H1 (cell line): Measurements from ENCODE around the gene DOP1A. TPM values are rescaled to one million over a fixed set of nuclear protein-coding genes. Genes with fewer than 3 reads are reported as not detected.

ENCODE experiments used
- CTCF ChIA-PET: fragments of 300-600 bp; sonication (Branson Sonifier 250); formaldehyde crosslinking; loops from one replicate; lab custom pipeline; 2021; ENCODE audit not compliant: partially characterized antibody; lab: Charles Lee
- POLR2A ChIA-PET: fragments of 300-600 bp; sonication (Branson Sonifier 250); formaldehyde crosslinking; loops from one replicate; lab custom pipeline; 2021; ENCODE audit warnings: inconsistent platforms; ENCODE audit not compliant: partially characterized antibody; lab: Charles Lee
- DNase-seq, 2 experiments: peaks; one replicate each; pipeline versions ENCODE4 v3.0.0 to v3.0.0-alpha.2; 2010 to 2022; ENCODE audit warnings: low spot score in 2 of 2, low read depth in 1 of 2, mixed read lengths in 1 of 2
- FAIRE-seq: peaks from 2 replicates; lab custom pipeline; 2011; peaks lifted over from hg19 to GRCh38; lab: Jason Lieb, UNC
- H2AFZ ChIP-seq: 2 replicates; pipeline ENCODE4 v1.8.1; 2012; ENCODE audit warnings: low read length, inconsistent platforms
- H2AK5ac ChIP-seq: 2 replicates; pipeline ENCODE4 v1.6.1; 2013; ENCODE audit warnings: low read depth, low read length
- H2BK120ac ChIP-seq: replicated peaks from 2 replicates; pipeline ENCODE3; 2013; ENCODE audit warnings: low read depth, low read length, inconsistent platforms
- H2BK12ac ChIP-seq: 2 replicates; pipeline ENCODE4 v1.6.1; 2013; ENCODE audit warnings: low read depth, low read length
- H2BK15ac ChIP-seq: 2 replicates; pipeline ENCODE4 v1.6.1; 2013; ENCODE audit warnings: low read length
- H2BK20ac ChIP-seq: 2 replicates; pipeline ENCODE4 v1.6.1; 2013; ENCODE audit warnings: low read length
- H2BK5ac ChIP-seq: 2 replicates; pipeline ENCODE4 v1.6.1; 2013; ENCODE audit warnings: low read depth, low read length
- H3K14ac ChIP-seq: 2 replicates; pipeline ENCODE4 v1.6.1; 2013; ENCODE audit warnings: inconsistent platforms; ENCODE audit not compliant: insufficient read length
- H3K18ac ChIP-seq: 2 replicates; pipeline ENCODE4 v1.6.1; 2013; ENCODE audit warnings: low read length; ENCODE audit errors: extremely low read depth
- H3K23ac ChIP-seq: 2 replicates; pipeline ENCODE4 v1.6.1; 2013; ENCODE audit warnings: inconsistent platforms; ENCODE audit not compliant: insufficient read length
- H3K23me2 ChIP-seq: 2 replicates; pipeline ENCODE4 v1.6.1; 2013; ENCODE audit warnings: low read depth, low read length
- H3K27ac ChIP-seq: 2 replicates; pipeline ENCODE4 v1.6.1; 2011; ENCODE audit warnings: low read depth, low read length, inconsistent platforms
- H3K27me3 ChIP-seq, 4 experiments: replicated peaks in 1 of 4; 1 replicate in 1 of 4; 2 replicates in 3 of 4; pipeline versions ENCODE4 v1.6.1 to v1.8.1; 2011 to 2013; ENCODE audit warnings: low read length in 3 of 4, mild to moderate bottlenecking in 3 of 4, inconsistent platforms in 2 of 4, mixed read lengths in 2 of 4, moderate library complexity in 1 of 4; ENCODE audit not compliant: control insufficient read depth in 3 of 4, insufficient read depth in 3 of 4; ENCODE audit errors: extremely low read depth in 1 of 4
- H3K36me3 ChIP-seq, 4 experiments: 2 replicates each; pipeline versions ENCODE4 v1.6.1 to v1.8.1; 2011 to 2013; ENCODE audit warnings: mild to moderate bottlenecking in 4 of 4, low read length in 3 of 4, moderate library complexity in 2 of 4, control low read depth in 1 of 4, inconsistent platforms in 1 of 4; ENCODE audit not compliant: insufficient read depth in 4 of 4, control insufficient read depth in 2 of 4
- H3K4ac ChIP-seq: replicated peaks from 2 replicates; pipeline ENCODE3; 2013; ENCODE audit warnings: low read length, low read depth, mixed read lengths, inconsistent platforms; ENCODE audit not compliant: insufficient read length
- H3K4me1 ChIP-seq, 4 experiments: replicated peaks in 1 of 4; 1 replicate in 1 of 4; 2 replicates in 3 of 4; pipeline versions ENCODE4 v1.6.1 to v1.8.1; 2011 to 2013; ENCODE audit warnings: low read length in 3 of 4, inconsistent platforms in 2 of 4, mixed read lengths in 1 of 4; ENCODE audit not compliant: insufficient read depth in 4 of 4, control insufficient read depth in 3 of 4
- H3K4me2 ChIP-seq, 2 experiments: 2 replicates each; pipeline versions ENCODE4 v1.6.1 to v1.8.1; 2011 to 2013; ENCODE audit warnings: low read depth in 2 of 2, low read length in 2 of 2, control low read depth in 1 of 2, inconsistent platforms in 1 of 2, mild to moderate bottlenecking in 1 of 2; ENCODE audit not compliant: insufficient read depth in 1 of 2
- H3K4me3 ChIP-seq, 4 experiments: fragments of 200-600, 300-600 bp in 1 of 4; sonication (generic), shearing (Covaris generic), sonication (Bioruptor Twin) in 1 of 4; 2 replicates each; pipeline versions ENCODE4 v1.5.1 to v1.8.1; 2011 to 2016; ENCODE audit warnings: low read length in 4 of 4, low read depth in 3 of 4, control low read depth in 2 of 4, inconsistent platforms in 2 of 4, mild to moderate bottlenecking in 2 of 4, mixed read lengths in 1 of 4, moderate library complexity in 1 of 4; ENCODE audit not compliant: insufficient read depth in 2 of 4; ENCODE audit errors: extremely low read depth in 1 of 4
- H3K56ac ChIP-seq: replicated peaks from 2 replicates; pipeline ENCODE3; 2013; ENCODE audit warnings: low read depth, mild to moderate bottlenecking, mixed read lengths, low read length, inconsistent platforms; ENCODE audit not compliant: insufficient read length
- H3K79me1 ChIP-seq: 2 replicates; pipeline ENCODE4 v1.6.1; 2013; ENCODE audit warnings: low read depth, low read length, control low read depth
- H3K79me2 ChIP-seq, 2 experiments: 2 replicates each; pipeline versions ENCODE4 v1.6.1 to v1.8.1; 2012 to 2013; ENCODE audit warnings: low read length in 2 of 2, mild to moderate bottlenecking in 2 of 2, inconsistent platforms in 1 of 2; ENCODE audit not compliant: insufficient read depth in 2 of 2, control insufficient read depth in 1 of 2
- H3K9ac ChIP-seq, 4 experiments: replicated peaks in 1 of 4; 1 replicate in 1 of 4; 2 replicates in 3 of 4; pipeline versions ENCODE4 v1.6.1 to v1.8.1; 2011 to 2013; ENCODE audit warnings: low read depth in 3 of 4, low read length in 3 of 4, control low read depth in 2 of 4, mild to moderate bottlenecking in 2 of 4, moderate library complexity in 2 of 4, inconsistent platforms in 1 of 4; ENCODE audit errors: extremely low read depth in 1 of 4
- H3K9me3 ChIP-seq, 2 experiments: 2 replicates each; pipeline versions ENCODE4 v1.6.1 to v1.8.1; 2012 to 2013; ENCODE audit warnings: mild to moderate bottlenecking in 2 of 2, moderate library complexity in 2 of 2, control low read depth in 1 of 2, inconsistent platforms in 1 of 2, low read depth in 1 of 2, low read length in 1 of 2, mixed read lengths in 1 of 2; ENCODE audit not compliant: insufficient read depth in 2 of 2
- H4K20me1 ChIP-seq, 2 experiments: replicated peaks in 1 of 2; 2 replicates each; pipeline versions ENCODE3 to v1.8.1; 2011 to 2013; ENCODE audit warnings: inconsistent platforms in 2 of 2, low read length in 2 of 2, mild to moderate bottlenecking in 1 of 2; ENCODE audit not compliant: insufficient read depth in 2 of 2, control insufficient read depth in 1 of 2
- H4K5ac ChIP-seq: 2 replicates; pipeline ENCODE4 v1.6.1; 2013; ENCODE audit warnings: low read length, low read depth, mixed read lengths, inconsistent platforms; ENCODE audit not compliant: insufficient read length
- H4K8ac ChIP-seq: 2 replicates; pipeline ENCODE4 v1.8.0; 2013; ENCODE audit warnings: mild to moderate bottlenecking, moderate library complexity, low read length, inconsistent platforms; ENCODE audit not compliant: insufficient read depth; ENCODE audit errors: extremely low read depth
- H4K91ac ChIP-seq: replicated peaks from 2 replicates; pipeline ENCODE3; 2013; ENCODE audit warnings: low read length, mixed read lengths, inconsistent platforms; ENCODE audit not compliant: insufficient read length
- CBX8 ChIP-seq: fragments of 300-800, 300-1000 bp; sonication (generic); IDR thresholded peaks from 2 replicates; pipeline ENCODE4 v1.7.1; 2016; ENCODE audit warnings: low read depth, low read length, borderline replicate concordance
- CHD2 ChIP-seq: IDR thresholded peaks from 2 replicates; pipeline ENCODE4 v1.6.1; 2012; ENCODE audit warnings: low read length, improper control_type of control experiment
- CTBP2 ChIP-seq: IDR thresholded peaks from 2 replicates; pipeline ENCODE4 v1.7.0; 2011; ENCODE audit warnings: borderline replicate concordance, mild to moderate bottlenecking, moderate library complexity, mixed read lengths, low read length; ENCODE audit not compliant: insufficient read depth, insufficient read length
- EGR1 ChIP-seq: IDR thresholded peaks from 2 replicates; pipeline ENCODE4 v1.6.1; 2011; ENCODE audit warnings: low read depth, low read length, borderline replicate concordance
- FOSL1 ChIP-seq: IDR thresholded peaks from 2 replicates; pipeline ENCODE4 v1.6.1; 2011; ENCODE audit warnings: mild to moderate bottlenecking, low read depth, low read length, moderate library complexity; ENCODE audit not compliant: insufficient read depth
- HDAC2 ChIP-seq, 2 experiments: fragments of 300-600 bp in 1 of 2; sonication (generic) in 1 of 2; IDR thresholded peaks; 2 replicates each; pipeline ENCODE4 v1.6.1; 2011 to 2012; ENCODE audit warnings: low read depth in 2 of 2, low read length in 2 of 2, mild to moderate bottlenecking in 2 of 2, moderate library complexity in 2 of 2, borderline replicate concordance in 1 of 2, inconsistent platforms in 1 of 2
- JUN ChIP-seq: IDR thresholded peaks from 2 replicates; pipeline ENCODE4 v1.6.1; 2011; ENCODE audit warnings: low read depth, mild to moderate bottlenecking, improper control_type of control experiment, low read length
- JUND ChIP-seq: IDR thresholded peaks from 2 replicates; pipeline ENCODE4 v1.6.1; 2011; ENCODE audit warnings: mild to moderate bottlenecking, improper control_type of control experiment, low read length
- NANOG ChIP-seq: IDR thresholded peaks from 2 replicates; pipeline ENCODE4 v1.6.1; 2011; ENCODE audit warnings: low read length, low read depth, mild to moderate bottlenecking, inconsistent platforms; ENCODE audit not compliant: insufficient read depth, poor library complexity, severe bottlenecking
- RNF2 ChIP-seq: fragments of 200-900, 300-1000 bp; sonication (generic); IDR thresholded peaks from 2 replicates; pipeline ENCODE4 v1.7.1; 2016; ENCODE audit warnings: borderline replicate concordance, low read depth, mild to moderate bottlenecking, antibody characterized with exemption, low read length; ENCODE audit not compliant: poor library complexity, severe bottlenecking; ENCODE audit errors: missing control alignments
- SP2 ChIP-seq: IDR thresholded peaks from 2 replicates; pipeline ENCODE4 v1.6.1; 2012; ENCODE audit warnings: mild to moderate bottlenecking, low read length, inconsistent platforms
- TBP ChIP-seq: IDR thresholded peaks from 2 replicates; pipeline ENCODE4 v1.6.1; 2011; ENCODE audit warnings: low read depth, low read length, improper control_type of control experiment
- TEAD4 ChIP-seq: IDR thresholded peaks from 2 replicates; pipeline ENCODE4 v1.6.1; 2012; ENCODE audit warnings: low read depth, low read length, inconsistent platforms, mixed read lengths
- WGBS, 2 experiments: shearing (Covaris generic) in 1 of 2; methylation state at CpG; one replicate each; pipeline versions ENCODE4 v1.1.6 to v1.1.7; 2013 to 2015; ENCODE audit warnings: low lambda C conversion rate in 2 of 2, mixed read lengths in 2 of 2, inconsistent platforms in 1 of 2, low coverage in 1 of 2, missing lambda C conversion rate in 1 of 2; ENCODE audit not compliant: insufficient replicate concordance in 2 of 2, insufficient coverage in 1 of 2, insufficient read length in 1 of 2; ENCODE audit errors: extremely low coverage in 1 of 2, missing lambda C conversion rate in 1 of 2; 5-methylcytosine and 5-hydroxymethylcytosine counted together
- polyA plus RNA-seq, 7 experiments: library from polyadenylated mRNA; depleted of rRNA in 3 of 7; stranded (reverse) in 5 of 7; unstranded in 2 of 7; fragments of >200 nt in 5 of 7; fragments of 200-250 nt in 2 of 7; gene quantifications; 1 replicate in 5 of 7; 2 replicates in 1 of 7; 4 replicates in 1 of 7; pipeline versions ENCODE4 v1.2.1 to v1.2.3, GENCODE V29; 2011 to 2013; ENCODE audit warnings: missing spikeins in 2 of 7, mixed read lengths in 2 of 7
- total RNA-seq: library from RNA; stranded (reverse); fragmentation: NEBNext Ultra II Directional; extraction: Animal tissue kit (Norgen Biotek cat#: 25700); gene quantifications from 2 replicates; pipeline ENCODE4 v1.2.1, GENCODE V29; 2021

Gene DOP1A
- total and polyA plus RNA-seq, 2 of the 8 experiments (the other 6 are each of a cell fraction or from before 2014, with no cell fraction given): 7.5 to 14.7 TPM

DNA sequence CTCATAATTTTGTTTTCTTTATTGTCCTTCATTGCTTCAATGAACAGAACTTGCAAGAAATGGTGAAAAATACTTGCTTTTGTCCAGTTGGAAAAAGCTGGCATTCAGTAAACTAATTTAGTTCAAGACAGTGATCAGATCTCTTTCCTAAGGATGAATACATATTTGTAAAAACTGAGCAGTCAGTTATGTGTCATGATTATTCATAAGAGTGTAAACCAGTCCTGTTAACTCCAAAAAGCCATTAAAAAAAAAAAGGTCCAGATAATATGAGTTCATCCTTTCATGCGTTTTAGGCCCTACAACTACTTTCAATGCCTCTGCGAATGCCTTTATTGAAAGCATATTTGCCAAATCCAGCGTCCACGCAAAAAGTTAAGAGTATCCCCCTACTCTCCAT lies 125.0 kb downstream of the DOP1A start:
- no peak overlapping the region for H4K8ac ChIP-seq
- no peak overlapping the region for H3K27ac ChIP-seq
- H4K20me1 ChIP-seq: peaks cover 6 to 8% of the 10 kb centered on the region in 2 experiments
- H4K5ac ChIP-seq: no peak overlapping the region
- no peak overlapping the region for H3K4ac ChIP-seq
- POLR2A ChIA-PET: interaction anchor here (0.7 to 1.3 kb wide), 2 partner anchors 28 to 55 kb away, joined by 3 read pairs; no protein-coding TSS in a partner anchor
- no peak overlapping the region for H2AFZ ChIP-seq
- peaks cover 4% of the 10 kb centered on the region for H3K23me2 ChIP-seq
- no peaks in the 10 kb centered on the region for H3K27me3 ChIP-seq
- peaks cover 2 to 36% (median 13%) of the 10 kb centered on the region in 4 experiments; a peak in 5 of 8 replicates for H3K36me3 ChIP-seq
- no peaks in the 10 kb centered on the region for H3K9me3 ChIP-seq
- H3K18ac ChIP-seq: no peak overlapping the region
- H3K4me3 ChIP-seq: peak overlapping the region; percentile 79 to 98 (median 84)
- CTCF ChIA-PET: interaction anchor here (0.6 to 1.3 kb wide), 3 partner anchors 18 to 879 kb away, joined by 3 to 4 read pairs (median 3); no protein-coding TSS in a partner anchor
- DNase-seq: no peak
- no peak overlapping the region for H2BK120ac ChIP-seq
- H3K79me1 ChIP-seq: peaks cover 4% of the 10 kb centered on the region; the same call in 1 of the 2 replicates
- no peak overlapping the region for H3K56ac ChIP-seq
- H3K4me1 ChIP-seq: no peaks in the 10 kb centered on the region
- no peak overlapping the region for H4K91ac ChIP-seq
- peak overlapping the region; percentile 76 to 89 for H3K4me2 ChIP-seq
- no peak overlapping the region for H3K23ac ChIP-seq
- WGBS, 2 experiments: 3% methylated on average over 4 of the region's 4 CpGs; no CpG with 5 or more reads in 1 of the 2 experiments
- peak overlapping the region in 3 of 4 experiments; percentile 84 to 90 (median 85); a peak in 4 of 7 replicates for H3K9ac ChIP-seq
- no peak overlapping the region for H3K14ac ChIP-seq
- H2BK20ac ChIP-seq: no peak overlapping the region
- H2BK12ac ChIP-seq: no peak overlapping the region
- H2BK15ac ChIP-seq: no peak overlapping the region
- TF ChIP-seq RNF2 (no peak), SP2 (no peak), TEAD4 (no peak), CTBP2 (no peak), JUN (no peak), TBP (no peak), FOSL1 (no peak), CHD2 (no peak), CBX8 (no peak), HDAC2 (IDR thresholded peaks at IDR 0.05; ENCODE audit: borderline replicate concordance in 1 of 2, low read depth in 2 of 2, low read length in 2 of 2) (no peak), NANOG (no peak), EGR1 (no peak), JUND (no peak)
- TF ChIP-seq, all 59 proteins: peak for 0
- no peak for FAIRE-seq
- Histone ChIP-seq H2AK5ac (no peak overlapping the region), H2BK5ac (no peak overlapping the region), H3K79me2 (peaks cover 0 to 26% of the 10 kb centered on the region in 2 experiments; a peak in 2 of 4 replicates)
